ENCODE results near the gene AARS2. TPM values are rescaled to one million over a fixed set of nuclear protein-coding genes. Genes with fewer than 3 reads are reported as not detected.
"Not testable (repeated sequence)": the region's sequence is repeated elsewhere in the genome, so short reads cannot be mapped to it uniquely, and the experiment has no call there.

Gene AARS2
- total and polyA plus RNA-seq, 2 of the 8 experiments (the other 6 are each of a cell fraction or from before 2014, with no cell fraction given) = 8.6 to 20.4 TPM

DNA sequence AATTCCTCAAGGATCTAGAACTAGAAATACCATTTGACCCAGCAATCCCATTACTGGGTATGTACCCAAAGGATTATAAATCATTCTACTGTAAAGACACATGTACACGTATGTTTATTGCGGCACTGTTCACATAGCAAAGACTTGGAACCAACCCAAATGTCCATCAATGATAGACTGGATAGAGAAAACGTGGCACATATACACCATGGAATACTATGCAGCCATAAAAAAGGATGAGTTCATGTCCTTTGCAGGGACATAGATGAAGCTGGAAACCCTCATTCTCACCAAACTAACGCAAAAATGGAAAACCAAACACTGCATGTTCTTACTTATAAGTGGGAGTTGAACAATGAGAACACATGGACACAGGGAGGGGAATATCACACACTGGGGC, 33.7 kb upstream of the AARS2 start:
- DNase-seq (ENCODE audit: low read depth in 1 of 2, low spot score in 2 of 2); H3K56ac ChIP-seq (replicated peaks; ENCODE audit: insufficient read length, low read depth, low read length); H2BK20ac ChIP-seq (ENCODE audit: low read length); H3K23ac ChIP-seq (ENCODE audit: insufficient read length); POLR2A ChIA-PET (ENCODE audit: partially characterized antibody); H3K27me3 ChIP-seq (replicated peaks in 1 of 4; ENCODE audit: control insufficient read depth in 3 of 4, extremely low read depth in 1 of 4, insufficient read depth in 3 of 4, low read length in 3 of 4); H3K9me3 ChIP-seq (ENCODE audit: insufficient read depth in 2 of 2, low read depth in 1 of 2, low read length in 1 of 2); H4K5ac ChIP-seq (ENCODE audit: insufficient read length, low read depth, low read length); H2BK12ac ChIP-seq (ENCODE audit: low read depth, low read length); H3K18ac ChIP-seq (ENCODE audit: extremely low read depth, low read length); H3K79me1 ChIP-seq (ENCODE audit: low read depth, low read length); H3K4me3 ChIP-seq (ENCODE audit: extremely low read depth in 1 of 4, insufficient read depth in 2 of 4, low read depth in 3 of 4, low read length in 4 of 4); H3K4me2 ChIP-seq (ENCODE audit: insufficient read depth in 1 of 2, low read depth in 2 of 2, low read length in 2 of 2); H4K91ac ChIP-seq (replicated peaks; ENCODE audit: insufficient read length, low read length); H3K4ac ChIP-seq (replicated peaks; ENCODE audit: insufficient read length, low read depth, low read length); H3K9ac ChIP-seq (replicated peaks in 1 of 4; ENCODE audit: extremely low read depth in 1 of 4, low read depth in 3 of 4, low read length in 3 of 4); H2BK15ac ChIP-seq (ENCODE audit: low read length); H4K20me1 ChIP-seq (replicated peaks in 1 of 2; ENCODE audit: control insufficient read depth in 1 of 2, insufficient read depth in 2 of 2, low read length in 2 of 2); H3K36me3 ChIP-seq (ENCODE audit: control insufficient read depth in 2 of 4, insufficient read depth in 4 of 4, low read length in 3 of 4); H2BK5ac ChIP-seq (ENCODE audit: low read depth, low read length); H3K23me2 ChIP-seq (ENCODE audit: low read depth, low read length); H2AK5ac ChIP-seq (ENCODE audit: low read depth, low read length); FAIRE-seq; H3K14ac ChIP-seq (ENCODE audit: insufficient read length); H3K27ac ChIP-seq (ENCODE audit: low read depth, low read length); H3K4me1 ChIP-seq (replicated peaks in 1 of 4; ENCODE audit: control insufficient read depth in 3 of 4, insufficient read depth in 4 of 4, low read length in 3 of 4); H4K8ac ChIP-seq (ENCODE audit: extremely low read depth, insufficient read depth, low read length); H2BK120ac ChIP-seq (replicated peaks; ENCODE audit: low read depth, low read length); H3K79me2 ChIP-seq (ENCODE audit: control insufficient read depth in 1 of 2, insufficient read depth in 2 of 2, low read length in 2 of 2); H2AFZ ChIP-seq (ENCODE audit: low read length): not testable (repeated sequence)
- 80% methylated on average over 4 of the region's 4 CpGs; no CpG with 5 or more reads in 1 of the 2 experiments for WGBS, 2 experiments (ENCODE audit: extremely low coverage in 1 of 2, insufficient coverage in 1 of 2, insufficient read length in 1 of 2, insufficient replicate concordance in 2 of 2, low coverage in 1 of 2, low lambda C conversion rate in 2 of 2, missing lambda C conversion rate in 1 of 2)
- CTCF ChIA-PET (ENCODE audit: partially characterized antibody) = interaction anchor here (1.0 to 5.8 kb wide), 3 partner anchors 20 to 79 kb away, joined by 3 to 37 read pairs (median 3); no protein-coding TSS in a partner anchor
